Measurements from ENCODE around the gene SUGCT.

The SUGCT gene

GRCh38 chr7:40499718-40500117 lies 364.9 kb downstream of the SUGCT start:
- Histone ChIP-seq H3K4me3 (no peak overlapping the region), H3K9me3 (ENCODE audit: low read depth, low read length) (no peaks in the 10 kb centered on the region), H3K27ac (no peak overlapping the region), H3K9ac (ENCODE audit: insufficient read length) (no peak overlapping the region), H3K36me3 (ENCODE audit: insufficient read depth, low read length) (no peaks in the 10 kb centered on the region)
- no peak for TF ChIP-seq EZH2 (IDR thresholded peaks at IDR 0.05)
- TF ChIP-seq FOXP2 (optimal IDR thresholded peaks at IDR 0.05; ENCODE audit: control extremely low read depth, extremely low read length, insufficient read depth), result no peak
- TF ChIP-seq POLR2AphosphoS5 (IDR thresholded peaks at IDR 0.05; ENCODE audit: borderline replicate concordance, low read depth, low read length), result no peak
- DNase-seq (ENCODE audit: low read depth, low spot score), result no peak

DNA sequence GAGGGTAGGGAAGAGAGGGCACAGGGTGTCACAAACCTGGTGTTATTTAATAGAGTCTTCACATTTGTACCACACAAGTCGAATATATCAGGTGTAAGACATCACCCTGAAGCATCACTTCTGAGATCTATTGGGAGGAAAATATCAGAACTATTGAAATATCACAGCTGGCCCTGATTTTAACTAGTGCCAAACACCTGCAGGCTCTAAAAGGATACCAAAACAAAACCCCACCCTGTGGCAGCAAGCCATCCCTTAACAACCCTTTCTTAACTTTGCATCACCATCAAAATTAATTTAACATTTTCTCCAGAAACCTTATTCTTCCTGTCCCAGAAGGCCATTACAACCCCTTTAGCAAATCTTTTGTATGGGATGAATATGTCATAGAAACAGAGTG lies 365.4 kb downstream of the SUGCT start:
- H3K36me3 ChIP-seq (ENCODE audit: insufficient read depth, low read length), result no peaks in the 10 kb centered on the region
- no peak for TF ChIP-seq POLR2AphosphoS5 (IDR thresholded peaks at IDR 0.05; ENCODE audit: borderline replicate concordance, low read depth, low read length)
- no peak for TF ChIP-seq FOXP2 (optimal IDR thresholded peaks at IDR 0.05; ENCODE audit: control extremely low read depth, extremely low read length, insufficient read depth)
- no peak for TF ChIP-seq EZH2 (IDR thresholded peaks at IDR 0.05)
- no peak for DNase-seq (ENCODE audit: low read depth, low spot score)
- no peak overlapping the region for H3K9ac ChIP-seq (ENCODE audit: insufficient read length)
- no peak overlapping the region for H3K27ac ChIP-seq
- H3K9me3 ChIP-seq (ENCODE audit: low read depth, low read length), result no peaks in the 10 kb centered on the region
- H3K4me3 ChIP-seq, result no peak overlapping the region

GRCh38 chr7:40502359-40502758 lies 367.6 kb downstream of the SUGCT start:
- DNase-seq (ENCODE audit: low read depth, low spot score), result no peak
- no peak for TF ChIP-seq FOXP2 (optimal IDR thresholded peaks at IDR 0.05; ENCODE audit: control extremely low read depth, extremely low read length, insufficient read depth)
- TF ChIP-seq EZH2 (IDR thresholded peaks at IDR 0.05), result no peak
- no peak for TF ChIP-seq POLR2AphosphoS5 (IDR thresholded peaks at IDR 0.05; ENCODE audit: borderline replicate concordance, low read depth, low read length)
- H3K4me3 ChIP-seq, result no peak overlapping the region
- no peaks in the 10 kb centered on the region for H3K36me3 ChIP-seq (ENCODE audit: insufficient read depth, low read length)
- no peak overlapping the region for H3K27ac ChIP-seq
- no peaks in the 10 kb centered on the region; the same call in 1 of the 2 replicates for H3K9me3 ChIP-seq (ENCODE audit: low read depth, low read length)
- H3K9ac ChIP-seq (ENCODE audit: insufficient read length), result no peak overlapping the region

DNA sequence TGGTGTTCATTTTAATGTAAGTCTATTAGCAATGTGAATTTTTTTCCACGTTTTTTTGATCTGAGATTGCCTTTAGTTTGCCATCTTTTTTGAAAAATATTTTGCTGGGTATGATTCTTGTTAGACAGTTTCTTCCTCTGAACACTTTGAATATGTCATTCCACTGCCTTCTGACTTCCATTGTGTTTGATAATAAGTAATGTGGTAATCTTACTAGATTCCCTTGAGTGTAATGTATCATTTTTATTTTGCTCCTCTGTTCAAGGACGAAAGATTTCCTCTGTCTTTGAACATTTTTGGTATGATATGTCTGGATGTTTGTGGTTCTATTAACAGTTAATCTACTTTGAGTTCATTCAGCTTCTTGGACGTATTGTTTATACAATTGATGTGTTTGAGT lies 371.4 kb downstream of the SUGCT start:
- Histone ChIP-seq H3K36me3 (ENCODE audit: insufficient read depth, low read length) (no peaks in the 10 kb centered on the region), H3K4me3 (no peak overlapping the region), H3K9ac (ENCODE audit: insufficient read length) (no peak overlapping the region), H3K9me3 (ENCODE audit: low read depth, low read length) (no peaks in the 10 kb centered on the region; the same call in 1 of the 2 replicates), H3K27ac (no peak overlapping the region)
- TF ChIP-seq POLR2AphosphoS5 (IDR thresholded peaks at IDR 0.05; ENCODE audit: borderline replicate concordance, low read depth, low read length) (no peak), FOXP2 (optimal IDR thresholded peaks at IDR 0.05; ENCODE audit: control extremely low read depth, extremely low read length, insufficient read depth) (no peak)
- DNase-seq (ENCODE audit: low read depth, low spot score), result no peak

GRCh38 chr7:40507166-40507565 lies 372.4 kb downstream of the SUGCT start:
- H3K9ac ChIP-seq (ENCODE audit: insufficient read length), result no peak overlapping the region
- TF ChIP-seq EZH2 (IDR thresholded peaks at IDR 0.05) (no peak), POLR2AphosphoS5 (IDR thresholded peaks at IDR 0.05; ENCODE audit: borderline replicate concordance, low read depth, low read length) (no peak), FOXP2 (optimal IDR thresholded peaks at IDR 0.05; ENCODE audit: control extremely low read depth, extremely low read length, insufficient read depth) (no peak)
- DNase-seq (ENCODE audit: low read depth, low spot score), result no peak

DNA sequence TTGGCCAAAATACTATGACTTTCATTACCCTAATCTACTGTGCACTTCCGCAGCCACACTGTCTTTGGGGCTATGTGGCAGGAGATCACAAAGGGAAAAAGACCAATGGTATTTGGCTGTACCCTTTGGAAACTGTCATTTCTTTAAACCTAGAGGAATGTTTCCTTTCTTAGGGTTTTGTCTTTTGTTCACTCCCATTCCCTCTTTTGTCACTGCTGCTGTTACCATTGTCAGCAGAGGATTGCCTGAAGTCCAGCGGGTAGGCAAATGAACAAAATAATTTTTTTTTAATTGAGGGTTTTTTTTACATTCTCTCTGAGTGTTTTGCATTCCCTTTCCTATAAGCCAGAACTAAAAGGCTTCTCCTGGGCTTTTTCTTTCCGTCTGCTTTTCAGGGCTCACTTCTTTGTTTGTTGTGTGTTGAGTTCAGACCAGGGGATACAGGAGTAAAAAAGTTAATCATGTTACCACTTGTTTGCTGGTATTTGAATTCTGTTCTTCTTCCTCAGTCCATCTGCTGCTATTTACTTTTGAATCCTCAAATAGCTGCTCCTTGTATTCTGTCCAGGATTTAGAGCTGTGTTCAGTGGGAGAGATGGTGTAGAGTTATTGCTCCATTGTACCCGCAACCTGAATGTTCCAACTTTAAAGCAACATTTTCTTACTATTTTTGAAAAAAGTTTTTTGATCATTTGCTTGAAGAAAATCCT lies 374.6 kb downstream of the SUGCT start:
- Histone ChIP-seq H3K9me3 (ENCODE audit: low read depth, low read length) (no peaks in the 10 kb centered on the region; the same call in 1 of the 2 replicates), H3K27ac (no peak overlapping the region), H3K4me3 (no peak overlapping the region), H3K36me3 (ENCODE audit: insufficient read depth, low read length) (no peaks in the 10 kb centered on the region), H3K9ac (ENCODE audit: insufficient read length) (no peak overlapping the region)
- no peak for DNase-seq (ENCODE audit: low read depth, low spot score)
- TF ChIP-seq POLR2AphosphoS5 (IDR thresholded peaks at IDR 0.05; ENCODE audit: borderline replicate concordance, low read depth, low read length), result no peak
- TF ChIP-seq EZH2 (IDR thresholded peaks at IDR 0.05), result no peak
- TF ChIP-seq FOXP2 (optimal IDR thresholded peaks at IDR 0.05; ENCODE audit: control extremely low read depth, extremely low read length, insufficient read depth), result no peak

More at GRCh38 chr7:40507166-40507565, 372.4 kb downstream of the SUGCT start:
- no peaks in the 10 kb centered on the region; the same call in 1 of the 2 replicates for H3K9me3 ChIP-seq (ENCODE audit: low read depth, low read length)
- H3K27ac ChIP-seq, result no peak overlapping the region
- no peak overlapping the region for H3K4me3 ChIP-seq
- no peaks in the 10 kb centered on the region for H3K36me3 ChIP-seq (ENCODE audit: insufficient read depth, low read length)

DNA sequence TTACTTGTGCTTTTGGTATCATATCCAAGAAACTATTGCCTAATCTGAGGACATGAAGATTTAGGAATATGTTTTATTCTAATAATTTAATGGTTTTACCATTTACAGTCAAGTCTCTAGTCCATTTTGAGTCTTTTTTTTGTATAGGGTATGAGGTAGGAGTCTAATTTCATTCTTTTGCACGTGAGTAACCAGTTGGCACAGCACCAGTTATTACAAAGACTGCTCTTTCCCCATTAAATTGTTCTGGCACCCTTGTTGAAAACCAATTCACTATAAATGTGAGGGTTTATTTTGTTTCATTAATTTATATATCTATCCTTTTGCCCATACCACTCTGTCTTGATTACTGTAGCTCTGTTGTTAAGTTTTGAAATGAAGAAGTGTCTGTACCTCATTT lies 381.6 kb downstream of the SUGCT start:
- Histone ChIP-seq H3K9ac (ENCODE audit: insufficient read length) (no peak overlapping the region), H3K9me3 (ENCODE audit: low read depth, low read length) (no peaks in the 10 kb centered on the region), H3K36me3 (ENCODE audit: insufficient read depth, low read length) (no peaks in the 10 kb centered on the region), H3K4me3 (no peak overlapping the region), H3K27ac (no peak overlapping the region)
- TF ChIP-seq FOXP2 (optimal IDR thresholded peaks at IDR 0.05; ENCODE audit: control extremely low read depth, extremely low read length, insufficient read depth) (no peak), EZH2 (IDR thresholded peaks at IDR 0.05) (no peak), POLR2AphosphoS5 (IDR thresholded peaks at IDR 0.05; ENCODE audit: borderline replicate concordance, low read depth, low read length) (no peak)
- DNase-seq (ENCODE audit: low read depth, low spot score), result no peak

DNA sequence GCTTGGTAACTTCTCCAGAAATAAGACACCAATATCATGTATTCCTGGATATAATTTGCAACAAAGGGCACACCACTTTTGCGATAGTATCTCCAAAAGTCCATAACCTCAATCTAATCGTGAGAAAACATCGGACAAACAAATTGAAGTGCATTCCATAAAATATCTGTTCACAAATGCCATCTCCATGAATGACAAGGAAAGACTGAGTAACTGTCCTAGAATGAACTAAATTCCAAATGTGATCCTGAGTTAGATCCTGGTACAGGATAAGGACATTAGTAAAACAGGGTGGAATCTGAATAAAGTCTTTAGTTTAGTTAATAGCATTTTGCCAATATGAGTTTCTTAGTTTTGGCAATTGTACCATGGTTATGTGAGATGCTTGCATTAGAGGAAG lies 384.2 kb downstream of the SUGCT start:
- no peak overlapping the region for H3K4me3 ChIP-seq
- no peak overlapping the region for H3K27ac ChIP-seq
- H3K9ac ChIP-seq (ENCODE audit: insufficient read length), result no peak overlapping the region
- no peaks in the 10 kb centered on the region for H3K9me3 ChIP-seq (ENCODE audit: low read depth, low read length)
- H3K36me3 ChIP-seq (ENCODE audit: insufficient read depth, low read length), result no peaks in the 10 kb centered on the region
- DNase-seq (ENCODE audit: low read depth, low spot score), result no peak
- TF ChIP-seq POLR2AphosphoS5 (IDR thresholded peaks at IDR 0.05; ENCODE audit: borderline replicate concordance, low read depth, low read length) (no peak), FOXP2 (optimal IDR thresholded peaks at IDR 0.05; ENCODE audit: control extremely low read depth, extremely low read length, insufficient read depth) (no peak), EZH2 (IDR thresholded peaks at IDR 0.05) (no peak)

All from SK-N-MC (cell line).